Omental fat pad (tissue), 4 donors: ENCODE data around the gene PTPN4. TPM values are rescaled to one million over a fixed set of nuclear protein-coding genes. Genes with fewer than 3 reads are reported as not detected.

ENCODE experiments used
- ATAC-seq: fragments of 150-250 bp; one replicate; pipeline ENCODE4 v1.9.1; 2016; ENCODE audit warnings: mild to moderate bottlenecking, moderate library complexity; ENCODE audit not compliant: low FRiP score
- DNase-seq: peaks from one replicate; pipeline ENCODE4 v3.0.0-alpha.2; 2019; ENCODE audit warnings: low spot score
- CTCF ChIP-seq, 3 donors: fragments of 450-650 bp; IDR thresholded peaks; one replicate each; pipeline ENCODE4 v1.5.1; 2016 to 2017; ENCODE audit warnings: antibody characterized with exemption in 3 of 3, mild to moderate bottlenecking in 3 of 3, moderate library complexity in 2 of 3
- total RNA-seq, 4 donors: library from RNA; depleted of rRNA; stranded (reverse); fragments of >200 nt; gene quantifications; one replicate each; pipeline ENCODE4 v1.1.0, GENCODE V29; 2016

Gene PTPN4
- total RNA-seq, 4 donors from 2014 or later, result 20.2 to 41.0 (median 30.5) TPM

- no peak for ATAC-seq
- DNase-seq, result no peak
- TF ChIP-seq CTCF (IDR thresholded peaks at IDR 0.05), result no peak
Measured at GRCh38 chr2:119857742-119858141, 98.0 kb downstream of the PTPN4 start.

GRCh38 chr2:119859528-119859927 lies 99.8 kb downstream of the PTPN4 start:
- ATAC-seq, result no peak
- TF ChIP-seq CTCF (IDR thresholded peaks at IDR 0.05), result no peak
- DNase-seq, result no peak

DNA sequence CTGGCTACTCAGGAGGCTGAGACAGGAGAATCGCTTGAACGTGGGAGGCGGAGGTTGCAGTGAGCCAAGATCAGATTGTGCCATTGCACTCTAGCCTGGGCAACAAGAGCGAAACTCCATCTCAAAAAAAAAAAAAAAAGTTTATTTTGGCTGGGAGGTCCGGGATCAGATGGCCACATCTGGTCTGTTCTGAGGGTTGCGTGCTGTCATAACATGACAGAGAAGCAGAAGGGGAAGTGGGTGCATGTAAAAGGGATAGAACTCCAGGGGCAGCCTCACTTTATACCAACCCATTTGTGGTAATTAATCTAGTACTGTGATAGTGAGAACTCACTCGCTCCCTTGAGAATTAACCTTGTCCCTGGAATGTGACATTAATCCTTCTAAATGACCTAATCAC lies 101.2 kb downstream of the PTPN4 start:
- no peak for ATAC-seq
- DNase-seq, result no peak
- no peak for TF ChIP-seq CTCF (IDR thresholded peaks at IDR 0.05)

GRCh38 chr2:119862127-119862889 lies 102.6 kb downstream of the PTPN4 start:
- ATAC-seq (no peak), DNase-seq (no peak)
- no peak for TF ChIP-seq CTCF (IDR thresholded peaks at IDR 0.05)

- TF ChIP-seq CTCF (IDR thresholded peaks at IDR 0.05), result no peak
- DNase-seq (no peak), ATAC-seq (no peak)
Measured at GRCh38 chr2:119864318-119864717, 104.6 kb downstream of the PTPN4 start.

DNA sequence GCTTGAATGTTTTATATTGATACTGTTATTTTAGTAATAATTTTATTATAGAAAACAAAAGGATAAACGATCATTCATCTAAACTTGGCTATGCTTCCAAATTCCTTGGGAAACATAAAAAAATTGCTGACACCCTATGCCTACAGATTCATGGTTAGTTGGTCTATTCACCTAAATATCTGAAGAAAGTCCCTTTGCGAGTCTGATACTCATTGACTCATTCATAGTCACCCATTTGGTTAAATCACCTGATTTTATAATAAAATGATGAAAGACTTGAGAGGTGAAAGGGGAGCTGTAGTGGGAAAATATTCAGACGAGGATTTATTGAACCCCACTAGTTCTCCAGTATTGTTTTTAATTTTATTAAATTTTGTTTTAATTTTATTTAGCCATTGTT lies 112.0 kb downstream of the PTPN4 start:
- TF ChIP-seq CTCF (IDR thresholded peaks at IDR 0.05), result no peak
- no peak for ATAC-seq
- no peak for DNase-seq
